Measurements from ENCODE around the gene HAVCR2. TPM values are rescaled to one million over a fixed set of nuclear protein-coding genes. Genes with fewer than 3 reads are reported as not detected.
A peak's percentile ranks its signal among the peaks of the same experiment; 100 is the strongest.

HAVCR2 gene
- total and polyA plus RNA-seq, 2 of the 13 experiments (the other 11 are each of a cell fraction or from before 2014, with no cell fraction given), result 0.07 to 0.16 TPM

- Histone ChIP-seq H4K20me1 (ENCODE audit: insufficient read depth, low read length) (no peaks in the 10 kb centered on the region), H3K79me2 (ENCODE audit: insufficient read depth, low read length) (no peaks in the 10 kb centered on the region), H3K27ac (ENCODE audit: extremely low read length, insufficient read depth, low read length) (peak overlapping the region; percentile 70), H3K4me1 (ENCODE audit: insufficient read depth, low read length) (peaks cover 78% of the 10 kb centered on the region), H3K27me3 (ENCODE audit: control insufficient read depth in 1 of 2, insufficient read depth in 2 of 2, low read length in 2 of 2) (no peaks in the 10 kb centered on the region), H3K36me3 (replicated peaks in 1 of 2; ENCODE audit: control insufficient read depth in 1 of 2, insufficient read depth in 2 of 2, low read length in 2 of 2) (no peaks in the 10 kb centered on the region), H2AFZ (ENCODE audit: low read length) (no peak overlapping the region), H3K4me3 (replicated peaks in 1 of 3; ENCODE audit: insufficient read depth in 1 of 3, low read depth in 2 of 3, low read length in 3 of 3) (no peak overlapping the region), H3K4me2 (ENCODE audit: low read depth, low read length) (peak overlapping the region; percentile 37), H3K9me3 (ENCODE audit: low read length) (no peaks in the 10 kb centered on the region), H3K9ac (ENCODE audit: insufficient read depth, low read depth, low read length) (no peak overlapping the region)
- no TSS peak for BruUV-seq (replicated peaks)
- DNase-seq (ENCODE audit: low spot score), result peak; percentile 67
- ChIA-PET POLR2A (interaction anchor here (1.9 kb wide), 1 partner anchor 11 kb away, joined by 7 read pairs; the partner anchor contains the start of gene HAVCR1), CTCF (ENCODE audit: low intra/inter-chr PET ratio, low total read pairs) (no interaction called here)
- WGBS (ENCODE audit: low lambda C conversion rate), result 31% methylated on average over 3 of the region's 3 CpGs
- FAIRE-seq, result no peak
- intact Hi-C loops (cut with micrococcal nuclease; ENCODE audit: unreplicated experiment), result no loop called here
- ATAC-seq, result peak; percentile 91
- in situ Hi-C loops (cut with HindIII; ENCODE audit: extremely low pct_ligation_motif_present, low pct_unique_long_range_greater_than_20kb), result no loop called here
- TF ChIP-seq IKZF5 (CRISPR knock-in tag; IDR thresholded peaks at IDR 0.05) (no peak), BRD4 (CRISPR knock-in tag; IDR thresholded peaks at IDR 0.05) (no peak), ZNF800 (CRISPR knock-in tag; IDR thresholded peaks at IDR 0.05) (no peak), MAFK (conservative IDR thresholded peaks at IDR 0.05 in 1 of 2, IDR thresholded peaks at IDR 0.05 in 1 of 2; ENCODE audit: low read length in 2 of 2) (no peak), SP4 (CRISPR knock-in tag; IDR thresholded peaks at IDR 0.05) (no peak), IKZF1 (IDR thresholded peaks at IDR 0.05) (no peak), PCBP1 (IDR thresholded peaks at IDR 0.05; ENCODE audit: borderline replicate concordance, low read depth, low read length) (no peak), ZBED4 (CRISPR knock-in tag; IDR thresholded peaks at IDR 0.05; ENCODE audit: borderline replicate concordance) (no peak), RFXAP (CRISPR knock-in tag; IDR thresholded peaks at IDR 0.05; ENCODE audit: borderline replicate concordance) (no peak), ZNF235 (CRISPR knock-in tag; IDR thresholded peaks at IDR 0.05; ENCODE audit: borderline replicate concordance) (no peak), CAMTA2 (CRISPR knock-in tag; IDR thresholded peaks at IDR 0.05; ENCODE audit: borderline replicate concordance) (no peak), LRRFIP1 (CRISPR knock-in tag; conservative IDR thresholded peaks at IDR 0.05) (no peak)
Measured at GRCh38 chr5:157069949-157070348, 38.9 kb downstream of the HAVCR2 start.

Measured in HepG2 (cell line).